Mesenchymal stem cell (in vitro differentiated cells and primary cell): ENCODE measurements around the gene GATB.

Experiments
- DNase-seq: peaks from one replicate; pipeline ENCODE4 v3.0.0-alpha.2; 2013
- H2AFZ ChIP-seq: one replicate; pipeline ENCODE4 v1.6.1; 2013; ENCODE audit warnings: low read depth, mild to moderate bottlenecking, control low read depth, inconsistent platforms, low read length, moderate library complexity
- H2AK5ac ChIP-seq: 2 replicates; pipeline ENCODE4 v1.6.1; 2013; ENCODE audit warnings: low read length, moderate library complexity, mild to moderate bottlenecking, inconsistent platforms; ENCODE audit not compliant: severe bottlenecking
- H2BK120ac ChIP-seq: one replicate; pipeline ENCODE4 v1.6.1; 2013; ENCODE audit warnings: low read depth, mild to moderate bottlenecking, inconsistent platforms, low read length, moderate library complexity
- H2BK12ac ChIP-seq, 2 experiments: one replicate each; pipeline ENCODE4 v1.6.1; 2013; ENCODE audit warnings: inconsistent platforms in 2 of 2, low read length in 2 of 2, mild to moderate bottlenecking in 2 of 2, moderate library complexity in 2 of 2, control low read depth in 1 of 2
- H2BK15ac ChIP-seq: one replicate; pipeline ENCODE4 v1.6.1; 2013; ENCODE audit warnings: mild to moderate bottlenecking, low read depth, inconsistent platforms; ENCODE audit not compliant: poor library complexity, severe bottlenecking
- H2BK5ac ChIP-seq: 2 replicates; pipeline ENCODE4 v1.6.1; 2013; ENCODE audit warnings: low read depth, mild to moderate bottlenecking, low read length, control low read depth, inconsistent platforms; ENCODE audit not compliant: poor library complexity, severe bottlenecking
- H3K14ac ChIP-seq, 2 experiments: one replicate each; pipeline ENCODE4 v1.6.1; 2013; ENCODE audit warnings: inconsistent platforms in 2 of 2, low read length in 2 of 2, control low read depth in 1 of 2, mild to moderate bottlenecking in 1 of 2, moderate library complexity in 1 of 2
- H3K18ac ChIP-seq, 2 experiments: one replicate each; pipeline ENCODE4 v1.6.1; 2013; ENCODE audit warnings: inconsistent platforms in 2 of 2, low read length in 2 of 2, control low read depth in 1 of 2, low read depth in 1 of 2, mild to moderate bottlenecking in 1 of 2
- H3K23ac ChIP-seq, 2 experiments: one replicate each; pipeline ENCODE4 v1.6.1; 2013; ENCODE audit warnings: inconsistent platforms in 2 of 2, low read length in 2 of 2, mild to moderate bottlenecking in 2 of 2, moderate library complexity in 2 of 2, control low read depth in 1 of 2
- H3K27ac ChIP-seq: 2 replicates; pipeline ENCODE4 v1.5.1; 2013; ENCODE audit warnings: mild to moderate bottlenecking, moderate library complexity, low read length, control low read depth, inconsistent platforms; ENCODE audit not compliant: poor library complexity, severe bottlenecking
- H3K27me3 ChIP-seq, 2 experiments: 2 replicates each; pipeline versions ENCODE4 v1.6.1 to v1.7.0; 2013; ENCODE audit warnings: low read length in 2 of 2, mild to moderate bottlenecking in 2 of 2, moderate library complexity in 2 of 2, control low read depth in 1 of 2, inconsistent platforms in 1 of 2; ENCODE audit not compliant: control insufficient read depth in 1 of 2, insufficient read depth in 1 of 2
- H3K36me3 ChIP-seq, 2 experiments: 2 replicates each; pipeline versions ENCODE4 v1.6.1 to v1.7.0; 2013; ENCODE audit warnings: low read length in 2 of 2, control low read depth in 1 of 2, inconsistent platforms in 1 of 2, low read depth in 1 of 2, mild to moderate bottlenecking in 1 of 2; ENCODE audit not compliant: insufficient read depth in 2 of 2, control insufficient read depth in 1 of 2
- H3K4ac ChIP-seq, 2 experiments: one replicate each; pipeline ENCODE4 v1.6.1; 2013; ENCODE audit warnings: inconsistent platforms in 2 of 2, low read length in 2 of 2, mild to moderate bottlenecking in 2 of 2, moderate library complexity in 2 of 2, control low read depth in 1 of 2, low read depth in 1 of 2
- H3K4me1 ChIP-seq: 2 replicates; pipeline ENCODE4 v1.6.1; 2013; ENCODE audit warnings: low read depth, low read length, control low read depth; ENCODE audit not compliant: control insufficient read depth, insufficient read depth
- H3K4me2 ChIP-seq: 2 replicates; pipeline ENCODE4 v1.6.1; 2013; ENCODE audit warnings: low read length, mild to moderate bottlenecking, inconsistent platforms; ENCODE audit not compliant: poor library complexity, severe bottlenecking
- H3K4me3 ChIP-seq, 2 experiments: 2 replicates each; pipeline versions ENCODE4 v1.5.1 to v1.7.0; 2013; ENCODE audit warnings: low read length in 2 of 2, mild to moderate bottlenecking in 2 of 2, control low read depth in 1 of 2, low read depth in 1 of 2; ENCODE audit not compliant: insufficient read depth in 1 of 2
- H3K79me1 ChIP-seq: replicated peaks from 2 replicates; pipeline ENCODE4 v1.6.1; 2013; ENCODE audit warnings: mild to moderate bottlenecking, control low read depth, low read length, inconsistent platforms; ENCODE audit not compliant: poor library complexity, severe bottlenecking
- H3K9ac ChIP-seq: 2 replicates; pipeline ENCODE4 v1.7.0; 2013; ENCODE audit warnings: mild to moderate bottlenecking, low read length, moderate library complexity
- H3K9me3 ChIP-seq: 2 replicates; pipeline ENCODE4 v1.7.0; 2013; ENCODE audit warnings: mild to moderate bottlenecking, low read length; ENCODE audit not compliant: control insufficient read depth
- H4K8ac ChIP-seq: one replicate; pipeline ENCODE4 v1.6.1; 2013; ENCODE audit warnings: inconsistent platforms, mild to moderate bottlenecking, low read length, moderate library complexity
- H4K91ac ChIP-seq: one replicate; pipeline ENCODE4 v1.6.1; 2013; ENCODE audit warnings: mild to moderate bottlenecking, low read length, inconsistent platforms
- WGBS: methylation state at CpG from one replicate; pipeline ENCODE4 v1.1.7; 2013; ENCODE audit warnings: mixed read lengths; 5-methylcytosine and 5-hydroxymethylcytosine counted together

GATB gene

DNA sequence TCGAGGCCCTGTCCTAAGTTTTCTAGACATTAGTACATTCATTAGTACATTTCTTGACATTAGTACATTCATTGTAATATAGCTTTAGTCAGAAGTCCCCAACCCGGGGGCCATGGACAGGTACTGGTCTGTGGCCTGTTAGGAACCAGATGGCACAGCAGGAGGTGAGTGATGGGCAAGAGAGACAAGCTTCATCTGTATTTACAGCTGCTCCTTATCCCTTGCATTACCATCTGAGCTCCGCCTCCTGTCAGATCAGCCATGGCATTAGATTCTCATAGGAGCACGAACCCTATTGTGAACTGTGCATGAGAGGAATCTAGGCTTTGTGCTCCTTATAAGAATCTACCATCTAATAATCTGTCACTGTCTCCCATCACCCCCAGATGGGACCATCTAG, 48.0 kb downstream of the GATB start:
- Histone ChIP-seq H2BK5ac (no peak overlapping the region), H3K4me2 (no peak overlapping the region), H2AK5ac (no peak overlapping the region), H2BK15ac (no peak overlapping the region), H3K79me1 (no peaks in the 10 kb centered on the region), H3K27ac (no peak overlapping the region), H3K4me3 (no peak overlapping the region), H2AFZ (no peak overlapping the region), H4K91ac (no peak overlapping the region), H4K8ac (no peak overlapping the region), H3K14ac (no peak overlapping the region), H2BK12ac (no peak overlapping the region), H3K4ac (no peak overlapping the region), H3K36me3 (peaks cover 4 to 26% of the 10 kb centered on the region in 2 experiments), H3K9me3 (no peaks in the 10 kb centered on the region), H3K27me3 (no peaks in the 10 kb centered on the region), H2BK120ac (no peak overlapping the region), H3K9ac (no peak overlapping the region), H3K23ac (no peak overlapping the region), H3K18ac (no peak overlapping the region), H3K4me1 (no peaks in the 10 kb centered on the region)
- no peak for DNase-seq
- 100% methylated on average over 3 of the region's 4 CpGs for WGBS

DNA sequence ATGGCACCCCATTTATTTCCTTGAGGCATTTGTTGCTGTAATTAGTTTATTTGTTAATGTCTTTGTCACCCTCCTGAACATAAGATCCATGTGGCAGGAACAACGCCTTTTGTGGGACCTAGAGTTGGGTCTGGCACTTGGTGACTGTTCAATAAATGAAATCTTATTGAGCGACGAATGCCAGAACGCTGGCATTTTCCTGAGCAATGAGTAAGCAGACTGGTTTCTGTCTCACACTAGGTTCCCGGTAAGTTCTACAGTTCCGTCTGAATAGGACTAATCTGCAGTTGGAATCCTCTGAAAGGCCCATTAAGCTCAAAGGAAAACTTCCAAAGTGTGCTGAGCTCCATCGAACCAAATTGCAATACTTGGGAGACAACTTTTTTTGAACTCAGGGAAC, 49.2 kb downstream of the GATB start:
- H3K9ac ChIP-seq: no peak overlapping the region
- H3K23ac ChIP-seq: no peak overlapping the region
- no peak overlapping the region for H4K91ac ChIP-seq
- no peaks in the 10 kb centered on the region for H3K4me1 ChIP-seq
- H3K36me3 ChIP-seq: peaks cover 9 to 33% of the 10 kb centered on the region in 2 experiments
- H3K18ac ChIP-seq: no peak overlapping the region
- H2BK120ac ChIP-seq: no peak overlapping the region
- no peak overlapping the region for H3K4me2 ChIP-seq
- no peak overlapping the region for H3K27ac ChIP-seq
- no peak overlapping the region for H2BK15ac ChIP-seq
- H2AK5ac ChIP-seq: no peak overlapping the region
- no peaks in the 10 kb centered on the region for H3K9me3 ChIP-seq
- no peaks in the 10 kb centered on the region for H3K27me3 ChIP-seq
- H3K79me1 ChIP-seq: no peaks in the 10 kb centered on the region
- H2BK12ac ChIP-seq: no peak overlapping the region
- no peak overlapping the region for H3K4ac ChIP-seq
- DNase-seq: no peak
- H2AFZ ChIP-seq: no peak overlapping the region
- no peak overlapping the region for H3K4me3 ChIP-seq
- WGBS: 83% methylated on average over 7 of the region's 7 CpGs
- no peak overlapping the region for H3K14ac ChIP-seq
- no peak overlapping the region for H4K8ac ChIP-seq
- H2BK5ac ChIP-seq: no peak overlapping the region

DNA sequence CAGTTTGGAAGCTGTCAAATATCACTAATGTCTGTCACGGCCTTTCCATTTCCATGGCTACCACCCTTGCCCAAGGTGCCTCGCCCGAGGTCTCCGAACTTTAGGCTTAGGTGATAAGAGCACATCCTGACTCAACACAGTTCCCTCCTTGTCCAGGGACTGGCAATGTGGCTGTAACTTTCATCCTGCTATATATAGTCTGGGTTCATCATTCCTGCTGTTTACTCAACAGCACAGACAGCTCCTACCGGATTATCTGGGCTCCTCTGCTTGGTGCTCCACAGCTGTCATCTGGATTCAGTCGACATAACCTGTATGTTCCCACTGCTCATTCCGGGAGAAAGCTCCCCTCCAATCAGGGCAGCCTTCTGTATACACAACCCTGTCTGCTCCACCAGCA, 51.2 kb downstream of the GATB start:
- Histone ChIP-seq H3K14ac (no peak overlapping the region), H3K4me2 (no peak overlapping the region), H3K9ac (no peak overlapping the region), H2BK15ac (no peak overlapping the region), H3K27ac (no peak overlapping the region), H2AK5ac (no peak overlapping the region), H3K79me1 (no peaks in the 10 kb centered on the region), H4K8ac (no peak overlapping the region), H3K23ac (no peak overlapping the region), H3K27me3 (no peaks in the 10 kb centered on the region), H3K4ac (no peak overlapping the region), H2BK12ac (no peak overlapping the region), H2AFZ (no peak overlapping the region), H3K4me3 (no peak overlapping the region), H3K4me1 (no peaks in the 10 kb centered on the region), H4K91ac (no peak overlapping the region), H3K18ac (no peak overlapping the region), H3K9me3 (no peaks in the 10 kb centered on the region), H2BK5ac (no peak overlapping the region), H2BK120ac (no peak overlapping the region), H3K36me3 (peaks cover 14 to 28% of the 10 kb centered on the region in 2 experiments)
- WGBS: 90% methylated on average over 7 of the region's 7 CpGs
- no peak for DNase-seq

DNA sequence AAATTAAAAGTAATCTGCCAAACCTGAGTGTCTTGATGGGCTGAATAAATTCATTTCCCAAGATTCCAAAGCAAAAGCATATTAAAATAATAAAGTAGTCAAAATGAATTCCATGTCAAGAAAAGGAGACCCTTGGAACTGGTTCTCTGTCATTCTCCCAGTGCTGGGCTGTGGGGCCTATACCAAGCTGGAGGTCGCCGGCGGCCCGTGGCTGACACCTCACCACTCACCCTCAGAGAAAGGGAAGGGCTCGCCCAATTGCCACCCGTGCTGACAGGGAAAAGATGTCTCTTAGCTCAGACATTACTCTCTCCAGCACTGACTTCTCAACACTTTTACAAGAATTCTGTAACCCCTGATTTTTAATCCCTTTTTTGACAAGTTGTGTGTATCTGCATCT, 51.7 kb downstream of the GATB start:
- Histone ChIP-seq H3K18ac (no peak overlapping the region), H3K79me1 (no peaks in the 10 kb centered on the region), H3K27me3 (no peaks in the 10 kb centered on the region), H3K4me3 (no peak overlapping the region), H3K27ac (no peak overlapping the region), H3K4me2 (no peak overlapping the region), H2BK12ac (no peak overlapping the region), H2BK15ac (no peak overlapping the region), H3K14ac (no peak overlapping the region), H3K4ac (no peak overlapping the region), H3K23ac (no peak overlapping the region), H4K91ac (no peak overlapping the region), H2BK5ac (no peak overlapping the region), H3K36me3 (peaks cover 14 to 23% of the 10 kb centered on the region in 2 experiments), H2BK120ac (no peak overlapping the region), H3K9ac (no peak overlapping the region), H2AK5ac (no peak overlapping the region), H3K4me1 (no peaks in the 10 kb centered on the region), H2AFZ (no peak overlapping the region), H4K8ac (no peak overlapping the region), H3K9me3 (no peaks in the 10 kb centered on the region)
- WGBS: 91% methylated on average over 6 of the region's 6 CpGs
- DNase-seq: no peak
